HEK293 (cell line): ENCODE data around the gene LRP3.

Source experiments
- CTCF ChIP-seq: fragments of 450-650 bp; formaldehyde crosslinking; IDR thresholded peaks from 2 replicates; pipeline ENCODE4 v1.5.1; 2016; ENCODE audit warnings: missing biosample characterization, missing genetic modification characterization
- GLI4 ChIP-seq: fragments of 450-650 bp; formaldehyde crosslinking; IDR thresholded peaks from 2 replicates; pipeline ENCODE4 v1.5.1; 2016; ENCODE audit warnings: missing biosample characterization, missing genetic modification characterization
- KLF1 ChIP-seq: fragments of 450-650 bp; formaldehyde crosslinking; IDR thresholded peaks from 2 replicates; pipeline ENCODE4 v1.5.1; 2016; ENCODE audit warnings: missing biosample characterization, missing genetic modification characterization
- OSR2 ChIP-seq: fragments of 450-650 bp; formaldehyde crosslinking; IDR thresholded peaks from 2 replicates; pipeline ENCODE4 v1.5.1; 2016; ENCODE audit warnings: missing biosample characterization, missing genetic modification characterization
- REPIN1 ChIP-seq: fragments of 450-650 bp; formaldehyde crosslinking; IDR thresholded peaks from 2 replicates; pipeline ENCODE4 v1.5.1; 2017; ENCODE audit warnings: missing biosample characterization, missing genetic modification characterization, low read depth
- ZFP3 ChIP-seq: fragments of 450-650 bp; formaldehyde crosslinking; IDR thresholded peaks from 2 replicates; pipeline ENCODE4 v1.5.1; 2016; ENCODE audit warnings: low read depth, missing biosample characterization, missing genetic modification characterization
- ZNF121 ChIP-seq: fragments of 450-650 bp; formaldehyde crosslinking; IDR thresholded peaks from 2 replicates; pipeline ENCODE4 v1.5.1; 2016; ENCODE audit warnings: missing biosample characterization, missing genetic modification characterization
- ZNF280D ChIP-seq: fragments of 450-650 bp; formaldehyde crosslinking; IDR thresholded peaks from 2 replicates; pipeline ENCODE4 v1.5.1; 2016; ENCODE audit warnings: missing biosample characterization, missing genetic modification characterization
- ZNF416 ChIP-seq: fragments of 450-650 bp; formaldehyde crosslinking; IDR thresholded peaks from 2 replicates; pipeline ENCODE4 v1.5.1; 2016; ENCODE audit warnings: missing biosample characterization, missing genetic modification characterization
- ZNF677 ChIP-seq: fragments of 450-650 bp; IDR thresholded peaks from 2 replicates; pipeline ENCODE4 v1.5.0; 2018; ENCODE audit warnings: missing biosample characterization, mild to moderate bottlenecking, missing genetic modification characterization, moderate library complexity
- ZSCAN18 ChIP-seq: fragments of 450-650 bp; formaldehyde crosslinking; IDR thresholded peaks from 2 replicates; pipeline ENCODE4 v1.5.1; 2016; ENCODE audit warnings: missing biosample characterization, missing genetic modification characterization

GRCh38 chr19:33207040-33207620 is 13.0 kb downstream of the LRP3 start:
- TF ChIP-seq ZFP3 (tag by site-specific recombination) = no peak
- no peak for TF ChIP-seq ZNF280D (tag by site-specific recombination)
- no peak for TF ChIP-seq OSR2 (tag by site-specific recombination)
- no peak for TF ChIP-seq ZNF121 (tag by site-specific recombination)
- TF ChIP-seq CTCF (tag by site-specific recombination) = no peak
- TF ChIP-seq ZNF416 (tag by site-specific recombination) = no peak
- no peak for TF ChIP-seq ZSCAN18
- no peak for TF ChIP-seq REPIN1 (tag by site-specific recombination)
- TF ChIP-seq KLF1 = no peak
- no peak for TF ChIP-seq GLI4 (tag by site-specific recombination)
- no peak for TF ChIP-seq ZNF677
